ENCODE results near the gene RAB31. TPM values are rescaled to one million over a fixed set of nuclear protein-coding genes. Genes with fewer than 3 reads are reported as not detected.

The RAB31 gene
- polyA plus RNA-seq, 2 of the 4 experiments (the other 2 are of a cell fraction) = 16.9 to 46.3 TPM

DNA sequence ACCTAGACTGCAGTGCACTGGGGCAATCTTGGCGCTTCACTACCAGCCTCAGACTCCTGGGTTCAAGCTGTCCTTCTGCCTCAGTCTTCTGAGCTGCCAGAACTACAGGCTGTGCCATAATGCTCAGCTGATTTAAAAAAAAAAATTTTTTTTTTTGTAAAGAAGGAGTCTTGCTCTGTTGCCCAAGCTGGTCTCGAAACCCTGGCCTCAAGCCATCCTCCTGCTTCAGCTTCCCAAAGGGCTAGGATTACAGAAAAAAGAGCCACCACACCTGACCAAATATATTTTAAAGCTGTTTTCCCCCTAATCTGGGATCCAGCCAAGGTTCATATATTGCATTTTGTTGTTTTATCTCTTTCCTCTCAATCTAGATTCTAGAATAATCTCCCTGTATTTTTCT lies 82.2 kb downstream of the RAB31 start:
- Histone ChIP-seq H3K4me3 (no peak overlapping the region), H3K9me3 (no peaks in the 10 kb centered on the region), H3K4me1 (peaks cover 8% of the 10 kb centered on the region; the same call in 1 of the 3 replicates), H3K4me2 (no peak overlapping the region), H3K27ac (peak overlapping the region in 1 of 2 experiments; percentile 37; a peak in 4 of 6 replicates)
- 90% methylated on average over 2 of the region's 2 CpGs for WGBS (ENCODE audit: missing lambda C conversion rate)
- DNase-seq (ENCODE audit: low read depth in 1 of 2, low spot score in 1 of 2) (no peak), ATAC-seq (no peak), FAIRE-seq (no peak)
- CTCF ChIA-PET = interaction anchor here (1.0 kb wide), 1 partner anchor 178 kb away, joined by 3 read pairs; no protein-coding TSS in a partner anchor
- TF ChIP-seq TFCP2L1 (CRISPR knock-in tag; IDR thresholded peaks at IDR 0.05) = no peak
- no peak for TF ChIP-seq BHLHE40 (IDR thresholded peaks at IDR 0.05; ENCODE audit: low read depth, low read length)
- TF ChIP-seq JUN (IDR thresholded peaks at IDR 0.05) = no peak
- no peak for TF ChIP-seq CHD2 (IDR thresholded peaks at IDR 0.05; ENCODE audit: low read length, partially characterized antibody)
- no peak for TF ChIP-seq POLR2A (IDR thresholded peaks at IDR 0.05; ENCODE audit: low read length)
- no peak for TF ChIP-seq CHD4 (IDR thresholded peaks at IDR 0.05; ENCODE audit: borderline replicate concordance)
- TF ChIP-seq RNF2 (IDR thresholded peaks at IDR 0.05; ENCODE audit: borderline replicate concordance, low read depth) = no peak
- TF ChIP-seq JUNB (IDR thresholded peaks at IDR 0.05) = no peak
- TF ChIP-seq MAFK (IDR thresholded peaks at IDR 0.05; ENCODE audit: partially characterized antibody) = no peak
- TF ChIP-seq, protein P1, sequence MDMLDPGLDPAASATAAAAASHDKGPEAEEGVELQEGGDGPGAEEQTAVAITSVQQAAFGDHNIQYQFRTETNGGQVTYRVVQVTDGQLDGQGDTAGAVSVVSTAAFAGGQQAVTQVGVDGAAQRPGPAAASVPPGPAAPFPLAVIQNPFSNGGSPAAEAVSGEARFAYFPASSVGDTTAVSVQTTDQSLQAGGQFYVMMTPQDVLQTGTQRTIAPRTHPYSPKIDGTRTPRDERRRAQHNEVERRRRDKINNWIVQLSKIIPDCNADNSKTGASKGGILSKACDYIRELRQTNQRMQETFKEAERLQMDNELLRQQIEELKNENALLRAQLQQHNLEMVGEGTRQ (IDR thresholded peaks at IDR 0.05) = no peak
- TF ChIP-seq, protein P2, sequence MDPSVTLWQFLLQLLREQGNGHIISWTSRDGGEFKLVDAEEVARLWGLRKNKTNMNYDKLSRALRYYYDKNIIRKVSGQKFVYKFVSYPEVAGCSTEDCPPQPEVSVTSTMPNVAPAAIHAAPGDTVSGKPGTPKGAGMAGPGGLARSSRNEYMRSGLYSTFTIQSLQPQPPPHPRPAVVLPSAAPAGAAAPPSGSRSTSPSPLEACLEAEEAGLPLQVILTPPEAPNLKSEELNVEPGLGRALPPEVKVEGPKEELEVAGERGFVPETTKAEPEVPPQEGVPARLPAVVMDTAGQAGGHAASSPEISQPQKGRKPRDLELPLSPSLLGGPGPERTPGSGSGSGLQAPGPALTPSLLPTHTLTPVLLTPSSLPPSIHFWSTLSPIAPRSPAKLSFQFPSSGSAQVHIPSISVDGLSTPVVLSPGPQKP (IDR thresholded peaks at IDR 0.05; ENCODE audit: low read depth, low read length) = no peak
- no peak for TF ChIP-seq ZSCAN20 (CRISPR knock-in tag; IDR thresholded peaks at IDR 0.05)
- POLR2A ChIA-PET = no interaction called here

DNA sequence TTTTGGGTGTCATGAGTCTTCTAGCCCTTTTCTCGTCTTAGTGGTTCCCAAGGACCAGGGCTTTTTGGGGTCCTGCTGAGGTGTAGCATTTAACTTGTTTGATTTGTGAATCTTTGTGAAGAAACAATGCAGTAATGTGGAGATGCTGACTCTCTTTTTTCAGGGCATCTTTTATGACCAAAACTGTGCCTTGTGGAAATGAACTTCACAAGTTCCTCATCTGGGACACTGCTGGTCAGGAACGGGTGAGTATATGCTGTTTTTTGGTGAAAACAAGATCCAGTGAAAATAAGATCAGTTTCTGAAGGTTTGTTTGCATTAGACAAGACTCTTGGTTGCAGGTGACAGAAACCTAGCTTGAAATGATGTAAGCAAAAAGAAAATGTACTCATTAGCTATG lies 83.9 kb downstream of the RAB31 start:
- peak overlapping the region in 1 of 2 experiments; percentile 43; a peak in 1 of 6 replicates for H3K27ac ChIP-seq
- H3K4me3 ChIP-seq = no peak overlapping the region
- FAIRE-seq (no peak), ATAC-seq (no peak), DNase-seq (ENCODE audit: low read depth in 1 of 2, low spot score in 1 of 2) (no peak)
- TF ChIP-seq, protein P3, sequence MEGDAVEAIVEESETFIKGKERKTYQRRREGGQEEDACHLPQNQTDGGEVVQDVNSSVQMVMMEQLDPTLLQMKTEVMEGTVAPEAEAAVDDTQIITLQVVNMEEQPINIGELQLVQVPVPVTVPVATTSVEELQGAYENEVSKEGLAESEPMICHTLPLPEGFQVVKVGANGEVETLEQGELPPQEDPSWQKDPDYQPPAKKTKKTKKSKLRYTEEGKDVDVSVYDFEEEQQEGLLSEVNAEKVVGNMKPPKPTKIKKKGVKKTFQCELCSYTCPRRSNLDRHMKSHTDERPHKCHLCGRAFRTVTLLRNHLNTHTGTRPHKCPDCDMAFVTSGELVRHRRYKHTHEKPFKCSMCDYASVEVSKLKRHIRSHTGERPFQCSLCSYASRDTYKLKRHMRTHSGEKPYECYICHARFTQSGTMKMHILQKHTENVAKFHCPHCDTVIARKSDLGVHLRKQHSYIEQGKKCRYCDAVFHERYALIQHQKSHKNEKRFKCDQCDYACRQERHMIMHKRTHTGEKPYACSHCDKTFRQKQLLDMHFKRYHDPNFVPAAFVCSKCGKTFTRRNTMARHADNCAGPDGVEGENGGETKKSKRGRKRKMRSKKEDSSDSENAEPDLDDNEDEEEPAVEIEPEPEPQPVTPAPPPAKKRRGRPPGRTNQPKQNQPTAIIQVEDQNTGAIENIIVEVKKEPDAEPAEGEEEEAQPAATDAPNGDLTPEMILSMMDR (IDR thresholded peaks at IDR 0.05) = no peak
- TF ChIP-seq HEYL (CRISPR knock-in tag; IDR thresholded peaks at IDR 0.05) (no peak), ZNF302 (CRISPR knock-in tag; IDR thresholded peaks at IDR 0.05) (no peak), ZFP36 (IDR thresholded peaks at IDR 0.05; ENCODE audit: borderline replicate concordance, partially characterized antibody) (no peak), POLR2AphosphoS2 (conservative IDR thresholded peaks at IDR 0.05; ENCODE audit: low read length) (no peak), RAD21 (conservative IDR thresholded peaks at IDR 0.05 in 1 of 2, IDR thresholded peaks at IDR 0.05 in 1 of 2) (no peak), NFE2L2 (conservative IDR thresholded peaks at IDR 0.05; ENCODE audit: low read length) (no peak)
- TF ChIP-seq, protein P4, sequence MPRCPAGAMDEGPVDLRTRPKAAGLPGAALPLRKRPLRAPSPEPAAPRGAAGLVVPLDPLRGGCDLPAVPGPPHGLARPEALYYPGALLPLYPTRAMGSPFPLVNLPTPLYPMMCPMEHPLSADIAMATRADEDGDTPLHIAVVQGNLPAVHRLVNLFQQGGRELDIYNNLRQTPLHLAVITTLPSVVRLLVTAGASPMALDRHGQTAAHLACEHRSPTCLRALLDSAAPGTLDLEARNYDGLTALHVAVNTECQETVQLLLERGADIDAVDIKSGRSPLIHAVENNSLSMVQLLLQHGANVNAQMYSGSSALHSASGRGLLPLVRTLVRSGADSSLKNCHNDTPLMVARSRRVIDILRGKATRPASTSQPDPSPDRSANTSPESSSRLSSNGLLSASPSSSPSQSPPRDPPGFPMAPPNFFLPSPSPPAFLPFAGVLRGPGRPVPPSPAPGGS (IDR thresholded peaks at IDR 0.05) = no peak
- TF ChIP-seq, protein P5, sequence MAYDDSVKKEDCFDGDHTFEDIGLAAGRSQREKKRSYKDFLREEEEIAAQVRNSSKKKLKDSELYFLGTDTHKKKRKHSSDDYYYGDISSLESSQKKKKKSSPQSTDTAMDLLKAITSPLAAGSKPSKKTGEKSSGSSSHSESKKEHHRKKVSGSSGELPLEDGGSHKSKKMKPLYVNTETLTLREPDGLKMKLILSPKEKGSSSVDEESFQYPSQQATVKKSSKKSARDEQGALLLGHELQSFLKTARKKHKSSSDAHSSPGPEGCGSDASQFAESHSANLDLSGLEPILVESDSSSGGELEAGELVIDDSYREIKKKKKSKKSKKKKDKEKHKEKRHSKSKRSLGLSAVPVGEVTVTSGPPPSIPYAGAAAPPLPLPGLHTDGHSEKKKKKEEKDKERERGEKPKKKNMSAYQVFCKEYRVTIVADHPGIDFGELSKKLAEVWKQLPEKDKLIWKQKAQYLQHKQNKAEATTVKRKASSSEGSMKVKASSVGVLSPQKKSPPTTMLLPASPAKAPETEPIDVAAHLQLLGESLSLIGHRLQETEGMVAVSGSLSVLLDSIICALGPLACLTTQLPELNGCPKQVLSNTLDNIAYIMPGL (CRISPR knock-in tag; IDR thresholded peaks at IDR 0.05; ENCODE audit: borderline replicate concordance) = no peak
- POLR2A ChIA-PET = no interaction called here
- peaks cover 9% of the 10 kb centered on the region; the same call in 1 of the 3 replicates for H3K4me1 ChIP-seq
- H3K9me3 ChIP-seq = no peaks in the 10 kb centered on the region
- WGBS (ENCODE audit: missing lambda C conversion rate) = 95% methylated on average over 2 of the region's 2 CpGs
- CTCF ChIA-PET = no interaction called here
- H3K4me2 ChIP-seq = no peak overlapping the region

Measured in A549 (cell line).